Stomach (tissue), 4 donors: ENCODE results near the gene OCA2.

Experiments used
- EP300 ChIP-seq: sonication (generic); formaldehyde crosslinking; IDR thresholded peaks from one replicate; pipeline ENCODE4 v1.6.1; 2017; ENCODE audit warnings: antibody characterized with exemption
- POLR2A ChIP-seq, 4 donors: fragments of 450-650 bp; IDR thresholded peaks; one replicate each; pipeline ENCODE4 v1.6.1; 2016; ENCODE audit warnings: antibody characterized with exemption in 4 of 4, control low read depth in 2 of 4, mild to moderate bottlenecking in 1 of 4, moderate library complexity in 1 of 4

GRCh38 chr15:27932600-27932999 lies 166.5 kb downstream of the OCA2 start:
- TF ChIP-seq EP300 = no peak
- TF ChIP-seq POLR2A (IDR thresholded peaks at IDR 0.05) = no peak
